Mucosa of stomach (tissue), 1 donor: ENCODE results near the gene SLC45A3.

Source experiments
- H3K27me3 ChIP-seq: one replicate; pipeline ENCODE4 v1.7.0; 2013; ENCODE audit warnings: mild to moderate bottlenecking, low read length; ENCODE audit not compliant: control insufficient read depth, insufficient read depth
- H3K36me3 ChIP-seq: one replicate; pipeline ENCODE4 v1.7.0; 2013; ENCODE audit warnings: low read length; ENCODE audit not compliant: control insufficient read depth, insufficient read depth
- H3K4me1 ChIP-seq: one replicate; pipeline ENCODE4 v1.7.0; 2013; ENCODE audit warnings: mild to moderate bottlenecking, low read length; ENCODE audit not compliant: control insufficient read depth, insufficient read depth
- H3K4me3 ChIP-seq: one replicate; pipeline ENCODE4 v1.7.0; 2013; ENCODE audit warnings: low read length
- H3K9ac ChIP-seq: one replicate; pipeline ENCODE4 v1.7.0; 2013; ENCODE audit warnings: mild to moderate bottlenecking, low read length, moderate library complexity
- H3K9me3 ChIP-seq: one replicate; pipeline ENCODE4 v1.7.0; 2013; ENCODE audit warnings: mild to moderate bottlenecking, low read length, moderate library complexity; ENCODE audit not compliant: control insufficient read depth
- donor health status: Pancreatic carcinoma.

Gene SLC45A3

DNA sequence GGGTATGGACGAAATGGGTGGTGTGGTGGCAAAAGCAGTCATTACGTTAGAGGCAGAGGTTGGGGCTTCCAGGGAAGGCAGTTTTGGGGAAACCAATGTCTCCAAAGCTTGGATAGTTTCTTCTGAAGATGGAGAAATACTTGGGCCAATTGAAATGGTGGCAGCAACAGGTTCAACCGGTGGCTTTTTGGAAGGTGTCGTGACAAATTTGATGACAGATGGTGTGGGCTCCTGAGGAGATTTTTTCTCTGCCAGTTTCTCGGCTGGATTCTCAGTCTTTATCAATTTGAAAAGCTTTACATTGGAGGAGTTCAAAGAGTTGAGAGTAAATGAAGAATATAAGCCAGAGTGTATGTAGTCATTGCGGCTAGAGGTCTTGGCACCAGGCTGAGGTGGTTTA lies 60.0 kb downstream of the SLC45A3 start:
- H3K36me3 ChIP-seq: peaks cover 8% of the 10 kb centered on the region
- no peaks in the 10 kb centered on the region for H3K4me1 ChIP-seq
- H3K9ac ChIP-seq: no peak overlapping the region
- no peaks in the 10 kb centered on the region for H3K9me3 ChIP-seq
- no peak overlapping the region for H3K4me3 ChIP-seq
- no peaks in the 10 kb centered on the region for H3K27me3 ChIP-seq

DNA sequence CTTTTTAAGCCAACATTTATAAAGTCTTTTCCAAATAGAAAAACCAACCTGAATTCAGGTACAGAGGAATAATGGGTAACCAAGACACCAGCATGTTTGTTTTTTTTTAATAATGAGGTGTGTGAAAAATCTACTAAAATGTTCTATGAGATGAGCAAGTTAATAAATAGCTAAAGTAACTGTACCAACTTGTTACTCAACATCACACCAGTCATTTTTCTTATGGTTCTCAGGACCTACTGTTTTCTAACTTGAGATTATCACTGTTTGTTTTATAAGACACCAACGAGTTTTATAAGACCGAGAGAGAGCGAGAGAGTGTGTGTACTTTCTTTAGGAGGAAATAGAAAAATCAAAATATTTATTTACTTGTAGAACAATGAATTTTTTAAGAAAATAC lies 60.9 kb downstream of the SLC45A3 start:
- peaks cover 8% of the 10 kb centered on the region for H3K36me3 ChIP-seq
- no peaks in the 10 kb centered on the region for H3K9me3 ChIP-seq
- H3K27me3 ChIP-seq: no peaks in the 10 kb centered on the region
- H3K4me1 ChIP-seq: no peaks in the 10 kb centered on the region
- H3K9ac ChIP-seq: no peak overlapping the region
- no peak overlapping the region for H3K4me3 ChIP-seq

DNA sequence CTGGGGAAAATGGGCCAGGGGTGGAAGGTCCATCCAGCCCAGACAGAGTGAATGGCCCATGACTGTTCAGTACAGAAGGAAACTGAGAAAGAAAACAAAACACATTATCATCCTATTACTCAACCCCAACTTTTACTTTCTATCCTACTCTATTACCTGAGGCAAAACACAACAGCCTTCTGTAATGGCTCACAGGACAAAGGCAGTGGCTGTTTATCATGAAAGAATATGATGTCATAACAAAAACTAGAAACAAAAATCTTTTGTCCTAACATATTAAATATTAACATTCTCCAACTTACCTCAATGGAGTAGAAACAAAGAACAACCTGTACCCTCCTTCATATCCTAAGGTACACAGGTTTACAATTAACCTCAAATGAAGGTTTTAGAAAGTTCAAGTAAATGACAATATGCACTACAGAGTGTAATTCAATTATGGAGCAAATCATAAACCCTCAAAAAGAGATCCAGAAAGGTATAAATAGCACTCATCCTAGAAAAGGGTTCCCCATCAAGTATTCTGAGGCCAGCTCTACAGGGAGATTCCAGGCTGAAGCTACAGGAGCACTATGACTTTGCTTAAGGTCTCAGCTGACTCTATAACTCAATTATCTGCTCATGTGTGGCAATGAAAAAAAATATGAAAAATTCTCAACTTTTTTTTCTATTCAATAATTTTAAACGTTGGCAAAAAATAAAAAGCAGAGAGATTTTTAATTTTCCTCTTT lies 63.6 kb downstream of the SLC45A3 start:
- H3K4me3 ChIP-seq: no peak overlapping the region
- H3K9me3 ChIP-seq: no peaks in the 10 kb centered on the region
- H3K36me3 ChIP-seq: peaks cover 8% of the 10 kb centered on the region
- H3K9ac ChIP-seq: no peak overlapping the region
- no peaks in the 10 kb centered on the region for H3K27me3 ChIP-seq
- no peaks in the 10 kb centered on the region for H3K4me1 ChIP-seq

DNA sequence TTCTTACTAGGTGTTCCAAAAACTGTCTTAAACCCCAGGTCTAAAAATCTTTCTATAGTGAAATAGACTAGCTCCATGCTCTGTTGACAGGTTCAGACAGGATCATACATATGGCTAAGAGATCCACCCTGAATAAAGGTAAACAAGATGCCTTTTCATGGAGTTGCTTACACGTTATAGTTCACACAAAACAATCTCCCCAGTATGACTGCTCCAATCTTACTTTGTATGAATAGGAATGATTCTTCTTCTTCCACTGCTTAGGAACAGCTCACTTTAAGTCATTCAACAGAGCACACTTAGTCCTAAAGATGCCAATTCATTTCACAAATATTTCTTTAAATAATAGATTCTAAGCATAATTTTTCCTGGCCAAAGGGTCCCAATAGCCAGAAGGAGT lies 64.5 kb downstream of the SLC45A3 start:
- Histone ChIP-seq H3K4me3 (no peak overlapping the region), H3K9me3 (no peaks in the 10 kb centered on the region), H3K9ac (no peak overlapping the region), H3K4me1 (no peaks in the 10 kb centered on the region), H3K27me3 (no peaks in the 10 kb centered on the region), H3K36me3 (peaks cover 8% of the 10 kb centered on the region)

DNA sequence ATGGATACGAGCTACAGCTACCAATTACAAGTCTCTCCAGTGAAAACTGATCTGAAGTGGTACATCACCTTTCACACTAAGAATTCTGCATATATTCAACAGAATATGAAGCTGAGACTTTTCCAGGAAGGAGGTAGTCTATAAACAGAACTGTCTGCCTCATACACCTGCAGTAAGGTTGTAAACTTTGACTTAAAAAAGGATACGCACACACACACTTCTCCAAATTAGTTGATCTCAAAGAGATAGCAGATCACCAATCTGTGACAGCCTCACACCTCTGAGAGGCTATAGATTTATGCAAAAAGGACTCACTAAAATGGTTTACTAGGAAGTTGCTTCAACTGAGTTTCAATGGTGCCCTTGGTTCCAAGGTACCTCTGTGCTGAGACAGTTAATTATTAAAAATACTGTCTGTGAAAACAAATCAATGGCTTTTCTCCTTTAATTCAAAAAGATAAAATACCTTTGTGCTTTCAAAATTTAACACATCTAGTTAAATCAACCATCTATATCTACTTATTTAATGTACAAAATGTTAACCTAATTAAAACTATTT lies 66.4 kb downstream of the SLC45A3 start:
- Histone ChIP-seq H3K27me3 (no peaks in the 10 kb centered on the region), H3K36me3 (no peaks in the 10 kb centered on the region), H3K9me3 (no peaks in the 10 kb centered on the region), H3K4me3 (no peak overlapping the region), H3K4me1 (peaks cover 7% of the 10 kb centered on the region), H3K9ac (no peak overlapping the region)

DNA sequence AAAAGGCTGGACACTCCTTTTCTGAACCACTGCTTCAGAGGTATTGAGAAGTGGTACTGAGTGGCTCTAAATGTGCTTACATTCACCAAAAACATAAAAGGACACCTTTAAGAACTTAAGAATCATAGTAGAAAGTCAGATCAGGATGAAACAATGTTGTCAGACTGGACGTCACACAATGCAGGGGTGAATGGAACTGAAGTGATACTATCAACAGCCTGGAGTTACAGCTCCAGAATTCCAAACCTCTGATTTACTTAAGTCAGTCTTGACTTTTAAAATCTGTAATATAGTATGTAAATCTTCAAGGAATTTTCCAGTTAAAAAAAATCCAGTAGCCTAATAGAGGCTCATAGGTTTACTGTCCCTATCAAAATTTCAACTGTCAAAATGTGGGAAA lies 67.8 kb downstream of the SLC45A3 start:
- Histone ChIP-seq H3K4me1 (peaks cover 7% of the 10 kb centered on the region), H3K9me3 (no peaks in the 10 kb centered on the region), H3K36me3 (no peaks in the 10 kb centered on the region), H3K4me3 (no peak overlapping the region), H3K27me3 (no peaks in the 10 kb centered on the region), H3K9ac (no peak overlapping the region)

DNA sequence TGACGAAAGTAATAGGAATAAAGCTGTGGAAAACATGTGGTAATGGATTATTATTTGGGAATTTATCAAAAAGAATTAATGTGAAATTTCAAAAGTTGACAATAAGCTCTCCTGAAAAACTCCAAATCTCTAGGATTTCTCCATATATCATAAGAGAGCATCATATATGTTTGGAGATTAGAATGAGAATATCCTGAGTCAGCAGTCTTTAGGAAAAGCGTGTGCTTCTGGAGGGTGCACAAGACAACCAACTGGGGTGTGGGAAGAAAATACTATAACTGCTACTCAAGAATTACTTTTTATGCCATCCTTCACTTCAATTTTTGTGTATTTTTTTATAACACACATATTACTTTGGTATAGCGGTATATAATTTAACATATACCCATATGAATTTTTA lies 68.2 kb downstream of the SLC45A3 start:
- no peak overlapping the region for H3K4me3 ChIP-seq
- no peak overlapping the region for H3K9ac ChIP-seq
- no peaks in the 10 kb centered on the region for H3K36me3 ChIP-seq

DNA sequence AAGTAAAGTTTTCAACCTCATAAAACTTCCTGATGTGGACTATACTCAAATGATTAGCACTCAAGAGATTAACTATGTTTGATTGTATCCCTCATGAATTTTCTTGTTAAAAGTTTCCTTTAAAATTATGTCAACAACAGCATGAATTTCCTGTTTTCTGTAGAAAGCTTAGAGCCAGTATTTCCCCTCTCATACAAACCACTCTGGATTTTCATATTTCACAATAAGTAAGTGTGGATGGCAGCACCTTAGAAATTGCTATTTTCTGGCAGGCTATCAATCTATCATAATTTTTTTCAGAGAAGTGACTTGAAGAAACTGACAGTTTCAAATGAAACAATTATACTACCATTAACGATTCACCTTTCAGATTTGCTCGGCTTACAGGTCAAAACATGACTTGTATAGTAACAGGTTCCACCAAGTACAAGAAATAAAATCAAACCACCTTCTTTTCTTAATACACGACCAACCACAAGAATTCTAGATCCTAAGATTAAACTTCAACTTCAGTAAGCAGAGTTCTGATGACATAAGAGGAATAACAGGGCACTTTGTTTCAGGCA lies 69.3 kb downstream of the SLC45A3 start:
- no peaks in the 10 kb centered on the region for H3K9me3 ChIP-seq
- no peaks in the 10 kb centered on the region for H3K27me3 ChIP-seq
- H3K4me3 ChIP-seq: no peak overlapping the region
- H3K9ac ChIP-seq: no peak overlapping the region
- peaks cover 7% of the 10 kb centered on the region for H3K4me1 ChIP-seq
- H3K36me3 ChIP-seq: no peaks in the 10 kb centered on the region

More for the DNA sequence above, 68.2 kb downstream of the SLC45A3 start:
- Histone ChIP-seq H3K27me3 (no peaks in the 10 kb centered on the region), H3K9me3 (no peaks in the 10 kb centered on the region), H3K4me1 (peaks cover 7% of the 10 kb centered on the region)

DNA sequence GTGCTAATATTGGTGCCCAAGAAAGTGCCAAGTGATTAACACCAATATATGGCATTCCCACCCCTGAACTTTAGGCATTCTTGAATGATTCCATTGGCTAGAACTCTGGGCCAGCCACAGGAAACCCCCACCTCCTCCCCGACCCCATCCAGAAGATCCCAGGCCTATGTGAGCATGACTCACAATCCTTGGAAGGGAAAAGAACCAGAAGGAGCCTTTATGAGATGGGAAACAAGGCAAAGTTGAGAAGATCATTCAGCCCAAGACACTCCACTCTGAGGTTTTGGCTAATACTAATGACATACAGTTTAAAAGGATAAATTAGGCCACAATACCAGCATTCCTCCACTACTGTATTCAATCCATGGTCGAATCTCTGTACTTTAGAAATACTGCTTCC lies 70.3 kb downstream of the SLC45A3 start:
- H3K9ac ChIP-seq: no peak overlapping the region
- no peak overlapping the region for H3K4me3 ChIP-seq
- no peaks in the 10 kb centered on the region for H3K36me3 ChIP-seq
- peaks cover 7% of the 10 kb centered on the region for H3K4me1 ChIP-seq
- H3K27me3 ChIP-seq: no peaks in the 10 kb centered on the region
- no peaks in the 10 kb centered on the region for H3K9me3 ChIP-seq
